WTC11 (cell line): ENCODE results near the gene DLG5. TPM values are rescaled to one million over a fixed set of nuclear protein-coding genes. Genes with fewer than 3 reads are reported as not detected.

Source experiments
- ATAC-seq: fragments of 200-7000 bp; cut with Tn5 transposase; 2 replicates; pipeline ENCODE4 v1.10.0; 2021; ENCODE audit warnings: mild to moderate bottlenecking, moderate library complexity
- CTCF ChIA-PET: fragments of 300-600 bp; sonication (Branson Sonifier 250); formaldehyde crosslinking; loops from one replicate; lab custom pipeline; 2021; ENCODE audit warnings: antibody characterized with exemption; lab: Charles Lee
- POLR2A ChIA-PET: fragments of 350-600 bp; sonication (Branson Sonifier 250); formaldehyde crosslinking; loops from one replicate; lab custom pipeline; 2021; ENCODE audit warnings: antibody characterized with exemption; lab: Charles Lee
- DNase-seq: peaks from one replicate; pipeline ENCODE4 v3.0.0; 2021; ENCODE audit warnings: low spot score
- H3K27ac Mint-ChIP-seq: 2 replicates; pipeline ENCODE4 v1.8.0; 2021; ENCODE audit warnings: mixed read lengths
- H3K27me3 Mint-ChIP-seq: 2 replicates; pipeline ENCODE4 v1.8.0; 2021; ENCODE audit warnings: low read depth, mild to moderate bottlenecking, moderate library complexity, mixed read lengths
- H3K36me3 Mint-ChIP-seq: 2 replicates; pipeline ENCODE4 v1.8.0; 2021; ENCODE audit warnings: mixed read lengths
- H3K4me1 Mint-ChIP-seq: 2 replicates; pipeline ENCODE4 v1.8.0; 2022; ENCODE audit warnings: mixed read lengths
- H3K4me3 Mint-ChIP-seq: 2 replicates; pipeline ENCODE4 v1.8.0; 2021; ENCODE audit warnings: mild to moderate bottlenecking, moderate library complexity, mixed read lengths
- H3K9me3 Mint-ChIP-seq: 2 replicates; pipeline ENCODE4 v1.8.0; 2021; ENCODE audit warnings: mixed read lengths
- CREM ChIP-seq: sonication (generic); formaldehyde crosslinking; IDR thresholded peaks from 2 replicates; pipeline ENCODE4 v1.8.1; 2022; ENCODE audit warnings: mild to moderate bottlenecking, missing genetic modification reagents, moderate library complexity
- CTCF ChIP-seq: fragments of 200-600 bp; IDR thresholded peaks from 2 replicates; pipeline ENCODE4 v1.8.0; 2022; ENCODE audit warnings: antibody characterized with exemption
- ELF4 ChIP-seq: sonication (generic); formaldehyde crosslinking; IDR thresholded peaks from 2 replicates; pipeline ENCODE4 v1.8.1; 2022; ENCODE audit warnings: low read depth, mild to moderate bottlenecking, moderate library complexity, missing genetic modification reagents
- ESRRA ChIP-seq: sonication (generic); formaldehyde crosslinking; IDR thresholded peaks from 2 replicates; pipeline ENCODE4 v1.8.1; 2022; ENCODE audit warnings: mild to moderate bottlenecking, missing genetic modification reagents, borderline replicate concordance
- FOXJ3 ChIP-seq: sonication (generic); formaldehyde crosslinking; IDR thresholded peaks from 2 replicates; pipeline ENCODE4 v1.9.0; 2021; ENCODE audit warnings: missing genetic modification reagents, mild to moderate bottlenecking, borderline replicate concordance
- GABPB1 ChIP-seq: sonication (generic); formaldehyde crosslinking; IDR thresholded peaks from 2 replicates; pipeline ENCODE4 v1.8.1; 2023; ENCODE audit warnings: mild to moderate bottlenecking, missing genetic modification reagents
- GTF2I ChIP-seq: fragments of 250-450 bp; sonication (Bioruptor Pico); conservative IDR thresholded peaks from 2 replicates; pipeline ENCODE4 v1.4.0; 2021; ENCODE audit warnings: mild to moderate bottlenecking
- HMGXB4 ChIP-seq: sonication (generic); formaldehyde crosslinking; IDR thresholded peaks from 2 replicates; pipeline ENCODE4 v1.8.1; 2023; ENCODE audit warnings: mild to moderate bottlenecking, moderate library complexity, missing genetic modification reagents
- IRF1 ChIP-seq: sonication (generic); formaldehyde crosslinking; IDR thresholded peaks from 2 replicates; pipeline ENCODE4 v1.8.0; 2023; ENCODE audit warnings: missing genetic modification reagents
- KAT7 ChIP-seq: sonication (generic); formaldehyde crosslinking; IDR thresholded peaks from 2 replicates; pipeline ENCODE4 v1.8.1; 2023; ENCODE audit warnings: missing genetic modification reagents, mild to moderate bottlenecking, borderline replicate concordance
- NR3C1 ChIP-seq: sonication (generic); formaldehyde crosslinking; conservative IDR thresholded peaks from 2 replicates; pipeline ENCODE4 v1.8.1; 2023; ENCODE audit warnings: low read depth, mild to moderate bottlenecking, missing genetic modification reagents
- RELA ChIP-seq: sonication (generic); formaldehyde crosslinking; IDR thresholded peaks from 2 replicates; pipeline ENCODE4 v1.8.1; 2022; ENCODE audit warnings: missing genetic modification reagents, mild to moderate bottlenecking, borderline replicate concordance
- SMAD4 ChIP-seq: sonication (generic); formaldehyde crosslinking; IDR thresholded peaks from 2 replicates; pipeline ENCODE4 v1.8.0; 2022; ENCODE audit warnings: mild to moderate bottlenecking, missing genetic modification reagents
- USF2 ChIP-seq: sonication (generic); formaldehyde crosslinking; IDR thresholded peaks from 2 replicates; pipeline ENCODE4 v1.8.1; 2023; ENCODE audit warnings: mild to moderate bottlenecking, missing genetic modification reagents, moderate library complexity
- ZNF219 ChIP-seq: sonication (generic); formaldehyde crosslinking; IDR thresholded peaks from 2 replicates; pipeline ENCODE4 v1.8.0; 2023; ENCODE audit warnings: missing genetic modification reagents, mild to moderate bottlenecking, borderline replicate concordance
- ZNF317 ChIP-seq: sonication (generic); formaldehyde crosslinking; IDR thresholded peaks from 2 replicates; pipeline ENCODE4 v1.8.1; 2023; ENCODE audit warnings: low read depth, mild to moderate bottlenecking, moderate library complexity, missing genetic modification reagents, borderline replicate concordance
- ZNF671 ChIP-seq: fragments of 250-450 bp; sonication (Bioruptor Pico); IDR thresholded peaks from 2 replicates; pipeline ENCODE4 v1.8.0; 2021; ENCODE audit warnings: mild to moderate bottlenecking
- total RNA-seq: library from RNA; stranded (reverse); gene quantifications from 3 replicates; pipeline ENCODE4 v1.2.3, GENCODE V29; 2021

DLG5 gene
- total RNA-seq, 1 experiment from 2014 or later = 65.5 TPM

GRCh38 chr10:77911535-77912123 lies 14.9 kb downstream of the DLG5 start:
- peaks cover 38% of the 10 kb centered on the region for H3K4me1 Mint-ChIP-seq
- 0 out of 2 replicates have a peak overlapping the region, but pooled peaks have one; percentile 7 for H3K27ac Mint-ChIP-seq
- POLR2A ChIA-PET = interaction anchor here (0.6 kb wide), 1 partner anchor 22 kb away, joined by 3 read pairs; no protein-coding TSS in a partner anchor
- DNase-seq (no peak), ATAC-seq (no peak)
- TF ChIP-seq USF2 (CRISPR knock-in tag) (no peak), GABPB1 (CRISPR knock-in tag) (peak; percentile 71)
- H3K4me3 Mint-ChIP-seq = no peak overlapping the region
- CTCF ChIA-PET = interaction anchor here (0.6 to 5.6 kb wide), 4 partner anchors 21 to 117 kb away, joined by 3 to 39 read pairs (median 14); no protein-coding TSS in a partner anchor
- no peaks in the 10 kb centered on the region for H3K36me3 Mint-ChIP-seq
- H3K27me3 Mint-ChIP-seq = no peaks in the 10 kb centered on the region
- H3K9me3 Mint-ChIP-seq = no peaks in the 10 kb centered on the region

GRCh38 chr10:77910524-77911145 lies 15.9 kb downstream of the DLG5 start:
- no peak for TF ChIP-seq RELA (CRISPR knock-in tag)
- TF ChIP-seq ZNF317 (CRISPR knock-in tag) = peak; percentile 52; the same call in 1 of the 2 replicates
- ATAC-seq (no peak), DNase-seq (no peak)
- ChIA-PET POLR2A (no interaction called here), CTCF (interaction anchor here (0.7 to 5.6 kb wide), 4 partner anchors 20 to 118 kb away, joined by 3 to 39 read pairs (median 14); no protein-coding TSS in a partner anchor)
- peak overlapping the region; percentile 88 for H3K27ac Mint-ChIP-seq
- H3K9me3 Mint-ChIP-seq = no peaks in the 10 kb centered on the region
- H3K36me3 Mint-ChIP-seq = no peaks in the 10 kb centered on the region
- peaks cover 41% of the 10 kb centered on the region for H3K4me1 Mint-ChIP-seq
- H3K27me3 Mint-ChIP-seq = no peaks in the 10 kb centered on the region
- H3K4me3 Mint-ChIP-seq = no peak overlapping the region

GRCh38 chr10:77909749-77910375 lies 16.7 kb downstream of the DLG5 start:
- no peak overlapping the region for H3K4me3 Mint-ChIP-seq
- H3K27me3 Mint-ChIP-seq = no peaks in the 10 kb centered on the region
- ChIA-PET POLR2A (no interaction called here), CTCF (interaction anchor here (0.9 to 5.6 kb wide), 4 partner anchors 10 to 64 kb away, joined by 3 to 39 read pairs (median 14); no protein-coding TSS in a partner anchor)
- no peaks in the 10 kb centered on the region for H3K36me3 Mint-ChIP-seq
- TF ChIP-seq SMAD4 (CRISPR knock-in tag) (no peak), CREM (no peak), FOXJ3 (CRISPR knock-in tag) (no peak), GTF2I (CRISPR knock-in tag) (no peak), IRF1 (CRISPR knock-in tag) (no peak), ELF4 (CRISPR knock-in tag) (no peak), HMGXB4 (no peak), ESRRA (CRISPR knock-in tag) (no peak), ZNF219 (CRISPR knock-in tag) (no peak), ZNF671 (no peak), CTCF (no peak), KAT7 (no peak), NR3C1 (CRISPR knock-in tag) (no peak)
- DNase-seq (no peak), ATAC-seq (no peak)
- peaks cover 43% of the 10 kb centered on the region for H3K4me1 Mint-ChIP-seq
- H3K9me3 Mint-ChIP-seq = no peaks in the 10 kb centered on the region
- peak overlapping the region; percentile 88 for H3K27ac Mint-ChIP-seq
